ENCODE data around the gene RALGPS2.

DNA sequence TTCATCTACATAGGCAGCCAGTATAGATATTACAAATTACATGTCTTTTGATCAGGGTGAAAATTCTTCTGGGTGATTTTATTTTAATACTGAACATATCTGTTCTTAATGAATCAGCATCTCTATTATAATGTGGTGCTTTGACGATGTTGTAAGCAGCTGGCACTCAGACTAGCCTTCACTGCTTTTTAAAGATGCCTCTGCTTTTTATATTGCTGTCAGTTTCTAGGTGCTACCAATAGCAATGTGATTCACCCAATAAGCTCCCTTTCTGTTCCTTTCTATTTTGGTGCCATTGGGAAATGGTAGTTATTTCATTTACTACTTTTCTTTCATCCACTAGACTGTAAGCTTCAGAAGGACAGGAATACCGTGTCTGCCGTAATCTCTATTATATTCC lies 156.9 kb downstream of the RALGPS2 start:
- TF ChIP-seq, protein P1, sequence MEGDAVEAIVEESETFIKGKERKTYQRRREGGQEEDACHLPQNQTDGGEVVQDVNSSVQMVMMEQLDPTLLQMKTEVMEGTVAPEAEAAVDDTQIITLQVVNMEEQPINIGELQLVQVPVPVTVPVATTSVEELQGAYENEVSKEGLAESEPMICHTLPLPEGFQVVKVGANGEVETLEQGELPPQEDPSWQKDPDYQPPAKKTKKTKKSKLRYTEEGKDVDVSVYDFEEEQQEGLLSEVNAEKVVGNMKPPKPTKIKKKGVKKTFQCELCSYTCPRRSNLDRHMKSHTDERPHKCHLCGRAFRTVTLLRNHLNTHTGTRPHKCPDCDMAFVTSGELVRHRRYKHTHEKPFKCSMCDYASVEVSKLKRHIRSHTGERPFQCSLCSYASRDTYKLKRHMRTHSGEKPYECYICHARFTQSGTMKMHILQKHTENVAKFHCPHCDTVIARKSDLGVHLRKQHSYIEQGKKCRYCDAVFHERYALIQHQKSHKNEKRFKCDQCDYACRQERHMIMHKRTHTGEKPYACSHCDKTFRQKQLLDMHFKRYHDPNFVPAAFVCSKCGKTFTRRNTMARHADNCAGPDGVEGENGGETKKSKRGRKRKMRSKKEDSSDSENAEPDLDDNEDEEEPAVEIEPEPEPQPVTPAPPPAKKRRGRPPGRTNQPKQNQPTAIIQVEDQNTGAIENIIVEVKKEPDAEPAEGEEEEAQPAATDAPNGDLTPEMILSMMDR (conservative IDR thresholded peaks at IDR 0.05; ENCODE audit: low read depth in 2 of 2) = no peak
- TF ChIP-seq STAT1 (IDR thresholded peaks at IDR 0.05; ENCODE audit: unreplicated experiment) (no peak), EZH2 (IDR thresholded peaks at IDR 0.05; ENCODE audit: low read depth, unreplicated experiment) (no peak), CREB1 (CRISPR knock-in tag; IDR thresholded peaks at IDR 0.05; ENCODE audit: low read depth) (no peak), POLR2AphosphoS5 (IDR thresholded peaks at IDR 0.05; ENCODE audit: low read depth) (no peak), REST (IDR thresholded peaks at IDR 0.05; ENCODE audit: unreplicated experiment) (no peak), JUNB (IDR thresholded peaks at IDR 0.05; ENCODE audit: unreplicated experiment) (no peak), EZH2phosphoT487 (IDR thresholded peaks at IDR 0.05; ENCODE audit: unreplicated experiment) (no peak), ZNF331 (CRISPR knock-in tag; IDR thresholded peaks at IDR 0.05; ENCODE audit: low read depth) (no peak), ZNF114 (CRISPR knock-in tag; IDR thresholded peaks at IDR 0.05) (no peak)
- TF ChIP-seq, protein P2, sequence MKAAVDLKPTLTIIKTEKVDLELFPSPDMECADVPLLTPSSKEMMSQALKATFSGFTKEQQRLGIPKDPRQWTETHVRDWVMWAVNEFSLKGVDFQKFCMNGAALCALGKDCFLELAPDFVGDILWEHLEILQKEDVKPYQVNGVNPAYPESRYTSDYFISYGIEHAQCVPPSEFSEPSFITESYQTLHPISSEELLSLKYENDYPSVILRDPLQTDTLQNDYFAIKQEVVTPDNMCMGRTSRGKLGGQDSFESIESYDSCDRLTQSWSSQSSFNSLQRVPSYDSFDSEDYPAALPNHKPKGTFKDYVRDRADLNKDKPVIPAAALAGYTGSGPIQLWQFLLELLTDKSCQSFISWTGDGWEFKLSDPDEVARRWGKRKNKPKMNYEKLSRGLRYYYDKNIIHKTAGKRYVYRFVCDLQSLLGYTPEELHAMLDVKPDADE (IDR thresholded peaks at IDR 0.05) = no peak

Measured in GM23338 (cell line).